ENCODE measurements around the gene SLC7A10.

The SLC7A10 gene

GRCh38 chr19:33225458-33225926 is at the start of gene SLC7A10:
Gene SLC7A10, minus strand, starts transcription at chr19:33225850. Its CDS starts 147 bp downstream, at chr19:33225703.
- DNase-seq (ENCODE audit: low read depth, low spot score) = no peak

- DNase-seq (ENCODE audit: low read depth, low spot score) = no peak
These were observed 49.3 kb upstream of the SLC7A10 start for GRCh38 chr19:33274663-33275558.

- no peak for DNase-seq (ENCODE audit: low read depth, low spot score)
These were observed 48.4 kb upstream of the SLC7A10 start for GRCh38 chr19:33273881-33274662.

GRCh38 chr19:33273065-33273736 is 47.6 kb upstream of the SLC7A10 start:
- DNase-seq (ENCODE audit: low read depth, low spot score) = no peak

GRCh38 chr19:33271246-33272021 is 45.8 kb upstream of the SLC7A10 start:
- no peak for DNase-seq (ENCODE audit: low read depth, low spot score)

- no peak for DNase-seq (ENCODE audit: low read depth, low spot score)
These were observed 45.1 kb upstream of the SLC7A10 start for GRCh38 chr19:33270769-33271168.

GRCh38 chr19:33269016-33269415 is 43.4 kb upstream of the SLC7A10 start:
- DNase-seq (ENCODE audit: low read depth, low spot score) = no peak

GRCh38 chr19:33268162-33268991 is 42.7 kb upstream of the SLC7A10 start:
- no peak for DNase-seq (ENCODE audit: low read depth, low spot score)

- no peak for DNase-seq (ENCODE audit: low read depth, low spot score)
These were observed 42.1 kb upstream of the SLC7A10 start for GRCh38 chr19:33267706-33268105.

- no peak for DNase-seq (ENCODE audit: low read depth, low spot score)
These were observed 41.4 kb upstream of the SLC7A10 start for GRCh38 chr19:33266974-33267484.

GRCh38 chr19:33264881-33265445 is 39.3 kb upstream of the SLC7A10 start:
- DNase-seq (ENCODE audit: low read depth, low spot score) = no peak

- DNase-seq (ENCODE audit: low read depth, low spot score) = no peak
These were observed 37.8 kb upstream of the SLC7A10 start for GRCh38 chr19:33263325-33264023.

GRCh38 chr19:33261511-33262189 is 36.0 kb upstream of the SLC7A10 start:
- no peak for DNase-seq (ENCODE audit: low read depth, low spot score)

- DNase-seq (ENCODE audit: low read depth, low spot score) = no peak
These were observed 35.2 kb upstream of the SLC7A10 start for GRCh38 chr19:33260628-33261418.

GRCh38 chr19:33259539-33259938 is 33.9 kb upstream of the SLC7A10 start:
- no peak for DNase-seq (ENCODE audit: low read depth, low spot score)

GRCh38 chr19:33257828-33258227 is 32.2 kb upstream of the SLC7A10 start:
- no peak for DNase-seq (ENCODE audit: low read depth, low spot score)

- DNase-seq (ENCODE audit: low read depth, low spot score) = no peak
These were observed 30.6 kb upstream of the SLC7A10 start for GRCh38 chr19:33256261-33256660.

GRCh38 chr19:33255781-33256180 is 30.1 kb upstream of the SLC7A10 start:
- no peak for DNase-seq (ENCODE audit: low read depth, low spot score)
